Fibroblast of lung (primary cell): Measurements from ENCODE around the gene ANKRD44.

Experiments
- EZH2 ChIP-seq: IDR thresholded peaks from 2 replicates; pipeline ENCODE4 v1.5.1; 2012; ENCODE audit warnings: low read length, control low read depth, mild to moderate bottlenecking; ENCODE audit errors: missing control alignments
- TF ChIP-seq, protein P1 (sequence below), 2 donors: IDR thresholded peaks in 1 of 2; conservative IDR thresholded peaks in 1 of 2; 1 replicate in 1 of 2; 2 replicates in 1 of 2; pipeline ENCODE4 v1.5.1; 2011 to 2012; ENCODE audit warnings: low read length in 2 of 2, control low read depth in 1 of 2, inconsistent platforms in 1 of 2, low read depth in 1 of 2, mild to moderate bottlenecking in 1 of 2

DNA sequence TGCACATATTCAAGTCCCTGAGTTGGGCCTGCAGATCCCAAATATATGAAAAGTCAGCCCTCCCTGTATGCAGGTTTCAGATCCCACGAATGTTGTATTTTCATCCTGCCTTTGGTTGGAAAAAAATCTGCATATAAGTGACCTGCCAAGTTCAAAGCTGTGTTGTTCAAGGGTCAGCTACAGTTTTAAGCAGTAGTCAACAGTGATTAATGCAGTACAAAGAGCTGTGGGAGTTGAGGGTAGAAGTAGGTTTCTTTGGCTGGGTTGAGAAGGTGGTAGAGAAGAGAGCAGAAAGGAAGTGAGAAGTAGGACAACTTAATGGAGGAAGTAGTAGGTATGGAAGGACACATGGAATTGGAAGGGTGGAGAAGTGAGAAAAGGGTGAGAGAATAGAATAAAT lies 127.9 kb downstream of the ANKRD44 start:
- TF ChIP-seq, protein P1, sequence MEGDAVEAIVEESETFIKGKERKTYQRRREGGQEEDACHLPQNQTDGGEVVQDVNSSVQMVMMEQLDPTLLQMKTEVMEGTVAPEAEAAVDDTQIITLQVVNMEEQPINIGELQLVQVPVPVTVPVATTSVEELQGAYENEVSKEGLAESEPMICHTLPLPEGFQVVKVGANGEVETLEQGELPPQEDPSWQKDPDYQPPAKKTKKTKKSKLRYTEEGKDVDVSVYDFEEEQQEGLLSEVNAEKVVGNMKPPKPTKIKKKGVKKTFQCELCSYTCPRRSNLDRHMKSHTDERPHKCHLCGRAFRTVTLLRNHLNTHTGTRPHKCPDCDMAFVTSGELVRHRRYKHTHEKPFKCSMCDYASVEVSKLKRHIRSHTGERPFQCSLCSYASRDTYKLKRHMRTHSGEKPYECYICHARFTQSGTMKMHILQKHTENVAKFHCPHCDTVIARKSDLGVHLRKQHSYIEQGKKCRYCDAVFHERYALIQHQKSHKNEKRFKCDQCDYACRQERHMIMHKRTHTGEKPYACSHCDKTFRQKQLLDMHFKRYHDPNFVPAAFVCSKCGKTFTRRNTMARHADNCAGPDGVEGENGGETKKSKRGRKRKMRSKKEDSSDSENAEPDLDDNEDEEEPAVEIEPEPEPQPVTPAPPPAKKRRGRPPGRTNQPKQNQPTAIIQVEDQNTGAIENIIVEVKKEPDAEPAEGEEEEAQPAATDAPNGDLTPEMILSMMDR (conservative IDR thresholded peaks at IDR 0.05 in 1 of 2, IDR thresholded peaks at IDR 0.05 in 1 of 2; ENCODE audit: low read depth in 1 of 2, low read length in 2 of 2): no peak
- TF ChIP-seq EZH2: no peak
